Measurements from ENCODE around the gene PLIN5. TPM values are rescaled to one million over a fixed set of nuclear protein-coding genes. Genes with fewer than 3 reads are reported as not detected.

PLIN5 gene
- total and polyA plus RNA-seq, 8 donors = 30.6 to 533 (median 50.7) TPM

- WGBS, 2 donors = 91 to 94% methylated on average over 24 to 25 of the region's 25 CpGs
- no peak for FAIRE-seq
- Histone ChIP-seq H3K4me1 (no peaks in the 10 kb centered on the region), H3K27me3 (no peaks in the 10 kb centered on the region), H3K9me3 (no peaks in the 10 kb centered on the region), H3K27ac (no peak overlapping the region), H3K4me3 (no peak overlapping the region), H3K36me3 (peaks cover 0 to 4% (median under 1%) of the 10 kb centered on the region in 3 donors)
- DNase-seq = no peak
- no peak for ATAC-seq
- intact Hi-C loops (cut with DNase I) = no loop called here
- no peak for TF ChIP-seq CTCF (IDR thresholded peaks at IDR 0.05)
Measured at GRCh38 chr19:4503132-4503824, 31.7 kb downstream of the PLIN5 start.

- intact Hi-C loops (cut with DNase I) = no loop called here
- FAIRE-seq (no peak), ATAC-seq (no peak), DNase-seq (peak in 1 of 6 donors; percentile 17)
- Histone ChIP-seq H3K4me3 (no peak overlapping the region), H3K27me3 (no peaks in the 10 kb centered on the region), H3K9me3 (no peaks in the 10 kb centered on the region), H3K27ac (no peak overlapping the region), H3K36me3 (peaks cover 0 to 6% (median 4%) of the 10 kb centered on the region in 3 donors), H3K4me1 (no peaks in the 10 kb centered on the region)
- 89 to 90% methylated on average over 37 of the region's 37 CpGs for WGBS, 2 donors
- TF ChIP-seq CTCF (IDR thresholded peaks at IDR 0.05) = no peak
Measured at GRCh38 chr19:4502282-4503131, 32.5 kb downstream of the PLIN5 start.

- Histone ChIP-seq H3K27ac (no peak overlapping the region), H3K9me3 (no peaks in the 10 kb centered on the region), H3K36me3 (peaks cover 0 to 6% (median 4%) of the 10 kb centered on the region in 3 donors), H3K4me1 (no peaks in the 10 kb centered on the region), H3K27me3 (no peaks in the 10 kb centered on the region), H3K4me3 (no peak overlapping the region)
- ATAC-seq = peak in 1 of 4 donors; percentile 4
- intact Hi-C loops (cut with DNase I) = no loop called here
- TF ChIP-seq CTCF (IDR thresholded peaks at IDR 0.05) = no peak
- no peak for FAIRE-seq
- 91% methylated on average over 22 to 25 of the region's 25 CpGs for WGBS, 2 donors
- DNase-seq = no peak
Measured at GRCh38 chr19:4501691-4502090, 33.3 kb downstream of the PLIN5 start.

- intact Hi-C loops (cut with DNase I) = no loop called here
- no peak for TF ChIP-seq CTCF (IDR thresholded peaks at IDR 0.05)
- ATAC-seq = no peak
- FAIRE-seq = no peak
- H3K9me3 ChIP-seq = no peaks in the 10 kb centered on the region
- peaks cover 0 to 10% (median 4%) of the 10 kb centered on the region in 3 donors for H3K36me3 ChIP-seq
- 94 to 96% methylated on average over 26 to 29 of the region's 29 CpGs for WGBS, 2 donors
- H3K27ac ChIP-seq = no peak overlapping the region
- H3K4me3 ChIP-seq = no peak overlapping the region
- no peaks in the 10 kb centered on the region for H3K27me3 ChIP-seq
- no peak for DNase-seq
- no peaks in the 10 kb centered on the region for H3K4me1 ChIP-seq
Measured at GRCh38 chr19:4500841-4501591, 34.0 kb downstream of the PLIN5 start.
